Measurements from ENCODE around the gene KRTAP5-9.

GRCh38 chr11:71566081-71566620 lies 17.9 kb downstream of the KRTAP5-9 start:
- TF ChIP-seq CTCF (optimal IDR thresholded peaks at IDR 0.05 in 1 of 3, IDR thresholded peaks at IDR 0.05 in 1 of 3, conservative IDR thresholded peaks at IDR 0.05 in 1 of 3; ENCODE audit: extremely low read depth in 1 of 3, insufficient read depth in 2 of 3, low read length in 3 of 3) (no peak), EZH2 (IDR thresholded peaks at IDR 0.05; ENCODE audit: low read length) (no peak)

Measured in keratinocyte (primary cell).